HG02973 (cell line): ENCODE results near the gene FREM2.

Experiments
- ATAC-seq: cut with Tn5 transposase; IDR thresholded peaks from one replicate; pipeline ENCODE4 v1.9.1; 2021; ENCODE audit warnings: moderate library complexity; ENCODE audit not compliant: unreplicated experiment

Gene FREM2

GRCh38 chr13:38880397-38880796 is 193.5 kb downstream of the FREM2 start:
- no peak for ATAC-seq

DNA sequence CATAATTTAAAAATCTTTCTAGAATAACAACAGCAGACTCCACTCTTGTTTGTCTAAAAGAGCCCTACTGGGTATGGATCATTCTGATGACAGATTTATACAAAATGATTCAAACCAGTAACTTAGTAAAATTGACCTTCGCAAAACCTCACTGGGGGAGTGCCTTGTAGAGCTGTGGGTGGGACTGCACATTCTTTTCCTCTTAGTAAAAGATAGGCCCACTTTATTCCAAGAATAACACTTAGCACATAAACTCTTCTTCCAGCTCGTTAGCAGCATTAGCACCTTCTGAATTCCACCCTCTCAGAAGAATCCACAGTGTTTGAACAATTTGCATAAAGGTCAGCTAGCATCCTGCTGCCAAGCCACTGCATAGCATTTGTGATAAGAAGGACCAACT is 196.9 kb downstream of the FREM2 start:
- no peak for ATAC-seq

- no peak for ATAC-seq
Measured at GRCh38 chr13:38888309-38888708, 201.4 kb downstream of the FREM2 start.

DNA sequence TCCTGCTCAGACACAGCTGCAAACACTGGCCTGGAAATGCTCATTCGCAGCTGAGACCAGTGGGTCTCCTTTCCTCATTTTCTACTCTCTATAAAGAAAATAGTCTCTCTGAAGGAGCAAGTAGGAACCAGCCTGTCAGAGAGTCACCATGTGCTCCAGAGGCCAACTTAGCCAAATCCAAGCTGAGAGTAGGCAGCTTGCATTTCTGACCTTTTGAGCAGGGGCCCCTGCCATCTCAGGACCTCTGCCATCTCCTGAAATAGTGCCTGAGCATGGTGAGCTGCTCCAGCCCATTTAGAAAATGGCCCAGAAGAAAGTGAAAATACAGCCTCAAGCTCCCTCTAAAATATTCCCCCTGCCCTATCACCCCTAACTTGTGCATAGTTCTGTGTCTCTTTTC is 208.2 kb downstream of the FREM2 start:
- no peak for ATAC-seq

GRCh38 chr13:38897521-38897920 is 210.6 kb downstream of the FREM2 start:
- ATAC-seq: no peak

DNA sequence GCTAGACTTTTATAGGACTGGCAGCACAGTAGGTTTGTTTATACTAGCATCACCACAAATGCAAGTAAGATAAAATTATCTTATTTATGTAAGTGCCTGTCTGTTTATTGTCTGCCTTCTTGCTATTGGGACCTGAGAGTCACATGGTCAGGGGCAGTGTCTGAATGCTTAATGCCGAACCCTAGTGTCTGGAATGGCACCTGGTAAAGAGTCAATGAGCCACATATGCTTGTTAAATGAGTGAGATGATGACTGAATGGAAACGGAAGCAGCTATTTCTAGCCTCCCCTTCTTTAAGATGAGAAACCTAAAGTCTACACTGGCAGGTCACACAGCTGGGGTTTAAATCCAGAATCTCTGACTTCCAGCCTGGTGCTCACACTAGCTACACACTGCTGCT is 211.6 kb downstream of the FREM2 start:
- ATAC-seq: no peak

DNA sequence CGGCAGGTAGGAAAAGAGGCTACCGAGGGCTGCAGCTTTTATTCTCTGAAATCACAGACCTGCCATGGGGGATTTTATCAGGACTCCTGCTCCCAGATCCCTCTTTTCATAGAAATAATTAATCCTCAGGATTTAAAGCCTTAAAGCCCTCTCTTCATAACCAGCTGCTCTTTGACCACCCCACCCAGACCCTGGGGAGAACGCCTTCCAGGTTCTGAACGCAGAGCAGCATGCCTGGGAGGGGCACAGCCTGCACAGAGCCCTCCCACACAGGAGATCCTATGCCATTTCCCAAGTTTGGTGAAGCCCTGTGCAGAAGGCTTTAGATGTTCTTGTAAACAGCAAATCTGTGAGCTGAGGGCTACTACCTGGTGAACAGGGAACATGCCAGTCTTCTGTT is 212.7 kb downstream of the FREM2 start:
- ATAC-seq: no peak

GRCh38 chr13:38900188-38900587 is 213.3 kb downstream of the FREM2 start:
- no peak for ATAC-seq

DNA sequence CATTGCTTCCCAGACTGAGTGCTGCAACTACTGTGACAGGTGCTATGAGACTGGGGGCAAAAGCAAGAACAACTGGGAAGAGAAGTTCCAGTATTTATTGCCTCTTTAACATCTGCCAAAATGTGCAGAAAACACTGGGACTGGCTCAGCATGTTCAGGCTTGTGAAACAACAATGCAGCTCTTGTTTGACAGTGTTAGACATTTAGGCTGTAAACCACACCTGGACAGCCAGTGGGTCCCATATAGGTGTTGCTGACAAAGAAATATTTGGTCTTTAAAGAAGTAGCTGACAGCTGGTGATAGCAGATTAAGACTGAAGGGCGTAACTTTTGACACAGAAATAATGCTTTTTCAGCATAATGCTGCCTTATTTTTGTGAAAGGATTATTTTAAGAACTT is 215.7 kb downstream of the FREM2 start:
- ATAC-seq: no peak

- ATAC-seq: no peak
Measured at GRCh38 chr13:38905081-38905480, 218.2 kb downstream of the FREM2 start.

- no peak for ATAC-seq
Measured at GRCh38 chr13:38905861-38906260, 219.0 kb downstream of the FREM2 start.

GRCh38 chr13:38908574-38908973 is 221.7 kb downstream of the FREM2 start:
- ATAC-seq: no peak

DNA sequence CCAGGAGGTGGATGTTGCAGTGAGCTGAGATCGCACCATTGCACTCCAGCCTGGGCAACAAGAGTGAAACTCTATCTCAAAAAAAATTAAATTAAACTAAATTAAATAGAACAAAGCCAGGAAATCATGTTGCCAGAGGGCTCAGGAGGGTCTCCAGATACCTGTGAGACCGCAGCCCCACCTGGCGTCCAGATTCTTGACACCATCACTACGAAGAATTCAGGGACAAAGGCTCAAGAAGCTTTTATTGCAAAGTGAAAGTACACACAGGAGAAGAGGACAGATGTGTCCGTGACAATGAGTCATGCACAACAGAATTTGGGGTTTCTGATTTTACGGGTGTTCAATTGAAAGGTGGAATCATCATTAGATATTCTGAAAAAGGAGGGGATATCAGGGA is 227.2 kb downstream of the FREM2 start:
- no peak for ATAC-seq

DNA sequence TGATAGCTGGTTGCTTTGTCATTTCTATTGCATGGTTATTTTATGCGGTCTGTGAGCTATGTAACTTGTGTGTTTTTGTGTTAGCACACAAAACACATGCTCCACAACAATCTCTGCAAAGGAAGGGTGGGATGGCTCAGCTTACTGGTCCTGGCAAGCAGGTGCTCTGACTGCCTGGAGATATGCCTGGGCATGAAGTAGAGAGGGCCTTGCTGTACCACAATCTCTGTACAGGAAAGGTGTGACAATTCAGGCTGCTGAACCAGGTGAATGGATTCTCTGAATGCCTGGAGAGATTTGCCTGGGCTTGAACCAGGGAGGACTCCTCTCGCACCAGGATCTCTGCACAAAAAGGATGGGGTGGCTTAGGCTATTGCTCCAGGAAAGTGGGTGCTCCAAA is 234.2 kb downstream of the FREM2 start:
- no peak for ATAC-seq

- no peak for ATAC-seq
Measured at GRCh38 chr13:38922170-38922569, 235.3 kb downstream of the FREM2 start.

DNA sequence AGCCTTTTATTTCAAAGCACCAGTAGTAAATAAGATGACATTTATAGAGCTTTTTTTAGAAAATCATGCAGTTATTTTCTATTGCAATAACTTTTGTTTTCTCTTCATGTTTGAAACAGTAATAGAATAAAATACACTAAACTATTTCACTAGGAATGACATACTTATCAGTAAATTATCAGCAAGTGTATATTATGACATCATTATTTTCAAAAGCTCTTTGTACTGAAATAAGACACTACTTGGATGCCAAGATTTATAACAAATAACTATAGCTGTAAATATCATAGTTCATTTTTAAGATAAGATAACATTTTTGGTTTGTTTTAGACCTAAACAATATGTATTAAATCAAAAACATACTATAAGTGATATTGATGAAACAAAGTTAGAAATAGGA is 246.9 kb downstream of the FREM2 start:
- no peak for ATAC-seq
